COLO668 (cell line): ENCODE data around the gene TK2.

Experiments
- DNase-seq: peaks from one replicate; lab custom pipeline; 2025; ENCODE audit not compliant: unreplicated experiment; lab: John Stamatoyannopoulos, UW

The TK2 gene

GRCh38 chr16:66486199-66486772 is 63.6 kb downstream of the TK2 start:
- no peak for DNase-seq

DNA sequence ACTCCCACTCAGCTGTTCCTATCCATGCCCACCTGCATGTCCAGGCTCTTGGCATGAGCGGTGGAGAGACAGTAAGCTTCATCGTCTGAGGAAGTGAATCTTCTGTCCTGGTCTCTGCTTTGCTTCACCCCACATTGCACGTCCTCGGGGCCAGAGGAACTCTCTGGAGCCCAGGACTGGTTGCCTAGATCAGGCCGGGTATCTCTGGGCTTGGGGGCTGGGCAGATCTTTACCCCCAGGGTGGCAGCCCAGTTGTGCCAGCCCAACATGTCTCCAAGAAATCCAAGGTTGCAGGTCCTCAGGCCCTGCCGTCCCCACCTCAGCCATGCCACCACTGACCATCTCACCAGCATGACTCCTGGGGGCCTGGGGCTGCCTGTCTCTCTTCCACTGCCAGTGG is 64.5 kb downstream of the TK2 start:
- DNase-seq = no peak

DNA sequence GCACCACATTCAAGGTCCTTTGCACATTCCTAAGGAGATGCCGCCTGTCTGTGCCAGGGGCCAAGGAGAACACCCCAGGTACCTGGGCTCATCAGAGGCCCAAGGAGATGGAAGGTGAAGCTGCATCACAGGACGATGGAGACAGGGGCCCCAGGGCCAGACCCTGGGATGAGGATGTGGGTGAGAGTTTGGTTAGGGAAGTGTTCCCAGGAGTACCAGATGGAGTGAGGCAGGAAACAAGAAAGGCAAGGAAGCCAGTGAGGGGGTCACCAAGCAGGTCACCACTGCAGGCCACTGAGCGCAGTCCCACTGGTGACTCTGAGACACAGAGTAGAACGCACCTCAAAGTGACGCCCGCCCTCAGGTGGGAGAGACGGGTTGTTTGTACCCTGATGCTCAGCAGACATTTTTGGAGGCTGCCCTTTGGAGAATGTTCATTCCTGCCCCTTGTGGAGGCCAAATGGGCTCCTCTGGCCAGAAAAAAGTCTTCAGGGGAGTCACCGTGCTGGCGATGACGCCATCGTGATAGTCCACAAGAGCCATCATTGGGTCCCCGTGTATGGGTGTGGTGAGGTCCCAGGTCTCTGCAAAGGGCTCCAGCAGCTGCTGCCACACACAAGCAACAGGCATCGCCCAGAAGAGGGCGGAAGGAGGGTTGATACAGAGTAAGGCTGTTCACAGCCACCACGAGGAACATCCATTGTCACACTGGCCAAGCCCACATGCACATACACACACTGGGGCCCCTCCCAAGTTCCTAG is 65.3 kb downstream of the TK2 start:
- peak; percentile 16 for DNase-seq

DNA sequence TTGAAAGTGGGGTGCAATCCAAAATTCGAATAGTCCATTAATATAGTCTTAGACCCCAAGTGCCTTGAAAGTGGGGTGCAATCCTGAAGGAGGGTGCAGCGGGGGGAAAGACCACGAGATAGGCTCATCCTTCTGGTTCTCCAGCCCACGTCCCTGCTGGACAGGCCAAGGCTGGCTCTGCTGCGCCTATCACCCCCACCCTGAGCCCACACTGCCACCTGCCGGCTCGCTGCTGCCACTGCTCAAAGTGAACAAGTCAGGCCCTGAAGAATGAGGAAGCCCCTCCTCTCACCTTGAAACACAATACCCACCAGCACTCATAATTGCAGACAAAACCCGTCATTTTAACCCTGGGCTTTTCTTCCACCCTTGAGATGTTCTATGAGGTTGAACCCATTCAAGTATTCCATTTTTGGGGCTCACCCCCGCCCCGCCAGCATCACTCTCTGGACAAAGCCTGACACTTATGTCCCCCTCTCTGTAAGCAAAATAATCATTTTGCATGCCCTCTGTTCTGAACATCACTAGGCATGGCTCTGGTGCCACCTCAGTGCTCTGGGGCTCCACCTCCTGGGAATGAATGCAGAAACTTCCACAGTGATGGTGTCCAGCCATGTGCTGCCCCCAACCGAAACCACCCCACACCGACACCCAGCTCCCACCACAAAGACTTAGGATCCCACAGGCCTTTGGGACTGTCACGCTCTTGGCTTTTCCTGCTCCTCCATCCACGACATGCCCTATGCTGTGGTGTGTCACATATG is 66.1 kb downstream of the TK2 start:
- peak; percentile 79 for DNase-seq

- no peak for DNase-seq
These were observed 68.0 kb downstream of the TK2 start for GRCh38 chr16:66481943-66482390.

- DNase-seq = no peak
These were observed 68.6 kb downstream of the TK2 start for GRCh38 chr16:66481081-66481942.

DNA sequence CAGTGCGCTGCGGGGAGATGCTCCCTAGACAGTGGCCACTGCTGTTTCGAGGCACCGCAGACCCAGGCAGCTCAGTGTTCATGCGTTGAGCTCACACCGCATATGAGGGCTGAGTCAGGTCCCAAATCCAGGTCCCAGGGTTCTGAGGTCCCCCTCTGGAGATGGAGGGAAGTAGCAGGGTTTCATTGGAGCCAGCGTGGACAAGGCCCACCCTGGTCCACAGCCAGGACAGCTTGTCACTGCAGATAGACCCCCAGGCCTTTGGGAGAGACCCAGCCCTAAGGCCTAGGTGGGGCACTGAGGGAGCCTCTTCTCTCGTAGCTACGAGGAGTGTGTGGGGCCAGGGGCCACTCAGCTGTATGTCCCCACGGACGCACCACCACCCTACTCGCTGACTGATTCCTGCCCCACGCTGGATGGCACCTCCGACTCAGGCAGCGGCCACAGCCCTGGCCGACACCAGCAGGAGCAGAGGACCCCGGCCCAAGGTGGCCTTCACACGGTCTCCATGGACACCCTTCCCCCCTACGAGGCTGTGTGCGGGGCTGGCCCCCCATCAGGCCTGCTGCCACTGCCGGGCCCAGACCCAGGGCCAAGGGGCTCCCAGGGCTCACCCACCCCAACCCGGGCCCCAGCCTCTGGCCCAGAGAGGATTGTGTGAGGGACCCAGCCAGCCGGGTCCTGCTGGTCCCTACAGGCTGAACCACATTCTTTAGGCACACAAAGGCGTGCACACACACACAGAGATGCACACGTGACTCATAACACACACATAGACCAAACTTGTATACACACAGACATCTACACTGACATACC is 69.4 kb downstream of the TK2 start:
- DNase-seq = no peak

GRCh38 chr16:66479661-66480264 is 70.2 kb downstream of the TK2 start:
- DNase-seq = no peak

GRCh38 chr16:66478733-66479511 is 71.0 kb downstream of the TK2 start:
- peak; percentile 89 for DNase-seq

DNA sequence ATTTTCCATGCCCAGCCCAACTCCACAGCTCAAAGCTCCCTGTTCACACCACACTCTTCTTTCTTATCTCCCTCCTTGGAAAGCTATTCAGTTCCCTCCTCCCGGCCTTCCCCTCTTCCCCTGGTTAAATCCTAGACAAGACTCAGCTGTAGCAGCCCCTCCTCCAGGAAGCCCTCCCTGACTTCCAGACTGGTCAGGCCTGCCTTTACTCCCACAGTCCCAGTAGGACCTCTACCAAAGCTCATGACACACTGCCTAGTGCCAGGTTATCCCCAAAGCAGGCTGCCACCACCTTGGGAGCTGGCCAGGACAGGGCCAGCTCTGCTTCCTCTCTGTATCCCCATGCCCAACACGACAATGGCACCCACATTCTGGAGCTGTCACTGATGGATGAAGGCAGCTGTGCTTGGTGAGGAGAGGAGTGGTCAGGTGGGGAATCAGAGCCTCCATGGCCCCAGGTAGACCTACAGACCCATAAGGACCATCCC is 72.8 kb downstream of the TK2 start:
- no peak for DNase-seq

GRCh38 chr16:66476328-66477027 is 73.4 kb downstream of the TK2 start:
- peak; percentile 44 for DNase-seq

DNA sequence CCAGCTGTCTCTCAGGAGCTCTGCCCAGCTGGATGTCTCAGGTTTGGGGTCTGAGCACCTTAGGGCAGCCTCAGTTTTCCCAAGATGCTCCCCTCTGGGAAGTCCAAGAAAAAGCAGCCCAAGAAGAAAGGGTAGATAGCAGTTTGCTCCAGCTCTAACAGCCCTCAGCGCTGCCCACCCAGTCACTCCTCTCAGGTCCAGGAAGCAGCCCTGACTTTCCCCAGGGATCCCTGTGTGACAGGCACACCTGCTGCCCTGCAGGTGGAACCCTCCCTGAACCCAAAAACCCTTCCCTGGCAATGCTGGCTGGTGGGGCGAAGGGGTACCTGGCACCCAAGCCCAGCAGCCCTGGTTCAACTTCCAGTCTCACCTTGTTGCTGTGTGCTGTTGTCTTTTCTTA is 74.7 kb downstream of the TK2 start:
- DNase-seq = peak; percentile 68

DNA sequence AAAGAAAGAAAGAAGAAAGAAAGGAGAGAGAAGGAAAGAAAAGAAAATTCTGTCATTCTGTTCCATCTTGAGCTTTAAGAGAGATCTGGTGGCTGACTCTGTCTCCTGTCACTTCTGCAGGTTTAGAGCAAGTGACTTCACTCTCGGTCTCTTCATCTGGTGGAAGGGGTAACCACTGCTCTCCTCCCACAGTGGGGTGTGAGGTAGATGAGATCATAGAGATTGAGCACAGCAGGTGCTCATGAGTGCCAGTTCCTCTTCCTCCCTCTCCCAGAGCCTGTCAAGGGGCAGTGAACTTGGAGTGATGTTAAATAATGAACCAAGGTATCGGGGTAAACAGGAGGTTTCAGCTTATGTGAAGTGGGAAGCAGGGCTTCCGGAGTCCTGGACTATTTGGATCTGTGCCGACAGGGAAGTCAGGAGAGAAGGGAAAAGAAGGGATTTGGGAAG is 75.1 kb downstream of the TK2 start:
- DNase-seq = peak; percentile 88

- peak; percentile 82 for DNase-seq
These were observed 76.0 kb downstream of the TK2 start for GRCh38 chr16:66473654-66474519.

GRCh38 chr16:66473051-66473571 is 76.8 kb downstream of the TK2 start:
- peak; percentile 28 for DNase-seq

DNA sequence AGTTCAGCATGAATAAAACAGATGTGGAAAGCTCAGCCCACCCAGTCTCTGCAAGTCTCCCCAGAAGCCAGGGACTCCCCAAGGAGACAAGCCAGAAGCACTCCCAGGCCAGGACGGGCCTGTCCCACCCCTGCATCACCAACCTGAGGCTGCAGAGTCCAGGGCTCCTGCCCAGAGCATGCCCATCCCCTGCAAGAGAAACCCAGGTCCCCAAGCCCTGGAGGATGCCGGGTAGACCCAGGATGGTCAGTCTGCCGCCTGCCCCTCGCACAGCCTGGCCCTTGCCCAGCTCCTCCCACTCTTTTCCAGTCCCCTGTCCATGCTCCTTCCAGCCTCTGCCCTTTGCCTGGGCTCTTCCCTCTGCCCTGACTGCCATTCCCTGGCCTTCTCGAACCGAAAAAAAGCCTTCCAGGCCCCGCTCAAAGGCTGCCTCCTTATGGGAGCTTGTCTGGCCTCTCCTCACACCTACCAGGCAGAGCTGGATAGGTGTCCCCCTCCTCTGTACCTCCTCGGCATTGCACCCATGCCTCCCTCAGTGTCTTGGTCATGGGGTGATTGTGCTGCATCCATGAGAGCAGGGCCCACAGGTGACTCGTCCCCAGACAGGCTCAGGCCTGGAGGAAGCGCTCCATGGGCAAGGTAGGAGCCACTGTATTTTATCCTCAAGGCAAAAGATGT is 78.1 kb downstream of the TK2 start:
- DNase-seq = no peak
